GM08714 (cell line): ENCODE measurements around the gene MTG1.
"Not testable (repeated sequence)": the region's sequence is repeated elsewhere in the genome, so short reads cannot be mapped to it uniquely, and the experiment has no call there.

Experiments used
- H3K4me3 ChIP-seq: fragments of 200-500 bp; sonication (Bioruptor generic); 2 replicates; pipeline ENCODE4 v1.5.1; 2014; ENCODE audit warnings: mild to moderate bottlenecking, low read length, inconsistent platforms
- ZNF274 ChIP-seq: IDR thresholded peaks from 2 replicates; pipeline ENCODE4 v1.6.1; 2012; ENCODE audit warnings: mild to moderate bottlenecking, low read depth, low read length

The MTG1 gene

DNA sequence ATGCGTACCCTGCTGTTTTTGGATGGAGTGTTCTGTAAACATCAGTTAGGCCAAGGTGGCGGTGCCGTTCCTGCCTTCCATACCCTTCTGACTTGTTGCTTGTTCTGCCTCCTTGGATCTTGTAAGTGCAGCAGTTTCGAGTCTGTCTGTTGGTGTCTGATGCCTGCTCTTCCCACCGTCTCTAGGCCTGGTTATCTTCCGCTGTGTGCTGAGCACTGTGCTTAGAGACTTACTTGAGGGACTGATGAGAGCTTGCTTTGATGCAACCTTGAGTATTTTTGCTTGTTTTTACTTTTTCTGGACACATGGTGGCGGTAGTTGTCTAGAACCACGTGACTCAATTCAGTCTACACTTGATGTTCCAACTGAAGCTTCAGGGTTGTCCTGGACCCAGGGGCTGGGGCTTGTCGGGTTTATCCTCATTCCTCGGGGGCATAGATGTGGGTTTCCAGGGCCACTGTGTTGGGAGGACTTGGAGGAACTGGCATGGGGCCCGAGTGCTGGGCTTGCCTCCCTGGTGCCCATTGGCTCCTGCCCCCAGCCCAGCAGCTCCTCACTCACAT is 44.8 kb downstream of the MTG1 start:
- H3K4me3 ChIP-seq, result no peak overlapping the region
- TF ChIP-seq ZNF274, result no peak

GRCh38 chr10:133439517-133440461 is 45.8 kb downstream of the MTG1 start:
- TF ChIP-seq ZNF274, result no peak
- H3K4me3 ChIP-seq, result no peak overlapping the region

DNA sequence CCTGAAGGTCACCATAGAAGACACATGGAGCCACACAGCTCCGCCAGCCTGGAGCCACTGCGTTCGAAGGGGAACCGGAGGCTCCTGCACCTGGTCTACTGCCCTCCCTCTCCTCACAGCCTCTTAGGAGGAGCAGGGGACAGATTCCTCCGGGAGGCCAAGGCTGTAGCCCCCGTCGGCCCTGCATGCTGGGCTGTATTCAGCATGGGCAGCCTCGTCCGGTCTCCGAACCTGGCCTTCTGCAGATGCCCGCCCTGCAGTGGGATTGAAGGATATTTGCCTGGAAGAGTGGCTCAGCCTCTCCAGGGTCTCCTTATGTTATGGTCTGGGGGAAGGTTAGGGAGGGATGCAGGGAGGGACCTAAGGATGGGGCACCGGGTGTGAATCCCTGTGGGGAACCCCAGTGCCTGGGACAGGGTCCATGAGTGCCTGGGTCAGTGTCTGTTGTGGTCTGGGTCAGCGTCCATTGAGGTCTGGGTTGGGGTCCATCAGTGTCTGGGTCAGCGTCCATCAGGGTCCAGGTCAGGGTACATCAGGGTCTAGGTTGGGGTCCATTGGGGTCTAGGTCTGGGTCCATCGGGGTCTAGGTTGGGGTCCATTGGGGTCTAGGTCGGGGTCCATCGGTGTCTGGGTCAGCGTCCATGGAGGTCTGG is 46.8 kb downstream of the MTG1 start:
- no peak for TF ChIP-seq ZNF274
- no peak overlapping the region for H3K4me3 ChIP-seq

DNA sequence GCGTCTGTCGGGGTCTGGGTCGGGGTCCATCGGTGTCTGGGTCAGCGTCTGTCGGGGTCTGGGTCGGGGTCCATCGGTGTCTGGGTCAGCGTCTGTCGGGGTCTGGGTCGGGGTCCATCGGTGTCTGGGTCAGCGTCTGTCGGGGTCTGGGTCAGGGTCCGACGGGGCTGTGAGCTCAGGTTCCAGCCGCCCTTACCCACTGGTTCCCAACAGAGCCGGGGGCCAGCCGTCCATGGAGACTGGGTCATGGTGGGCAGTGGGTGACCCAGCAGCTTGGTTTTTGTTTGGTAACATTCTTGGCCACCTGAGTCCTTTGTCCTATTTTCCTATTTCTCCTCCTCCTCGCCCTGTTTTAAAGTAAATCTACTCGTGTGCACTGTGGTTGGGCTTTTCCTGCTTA is 47.4 kb downstream of the MTG1 start:
- not testable (repeated sequence) for H3K4me3 ChIP-seq

DNA sequence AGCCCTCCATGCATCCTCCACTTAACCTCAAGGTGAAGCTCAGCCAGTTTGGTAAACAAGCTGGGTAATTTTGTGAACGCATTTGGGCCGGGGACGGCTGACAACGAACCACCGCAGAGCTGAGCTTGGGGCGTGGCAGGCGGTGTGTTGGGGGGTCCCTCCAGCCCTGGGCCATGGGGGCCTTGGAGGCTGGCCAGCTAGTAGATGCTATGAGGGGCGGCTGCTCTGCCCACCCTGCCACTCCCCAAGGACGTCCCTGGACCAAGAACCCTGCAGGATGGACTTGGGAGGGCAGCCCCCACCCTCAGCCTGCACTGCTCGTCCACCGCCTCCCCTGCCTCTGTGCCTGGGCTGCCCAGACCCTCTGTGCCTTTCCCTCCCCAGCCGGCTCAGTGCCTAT is 47.8 kb downstream of the MTG1 start:
- no peak overlapping the region for H3K4me3 ChIP-seq
- TF ChIP-seq ZNF274, result no peak

- no peak for TF ChIP-seq ZNF274
- H3K4me3 ChIP-seq, result no peak overlapping the region
Observed at GRCh38 chr10:133442191-133442966, 48.4 kb downstream of the MTG1 start.

GRCh38 chr10:133442967-133443924 is 49.3 kb downstream of the MTG1 start:
- TF ChIP-seq ZNF274, result no peak
- H3K4me3 ChIP-seq, result no peak overlapping the region

- TF ChIP-seq ZNF274, result no peak
- no peak overlapping the region for H3K4me3 ChIP-seq
Observed at GRCh38 chr10:133444342-133445267, 50.6 kb downstream of the MTG1 start.

GRCh38 chr10:133445268-133445732 is 51.3 kb downstream of the MTG1 start:
- TF ChIP-seq ZNF274, result no peak
- no peak overlapping the region for H3K4me3 ChIP-seq

DNA sequence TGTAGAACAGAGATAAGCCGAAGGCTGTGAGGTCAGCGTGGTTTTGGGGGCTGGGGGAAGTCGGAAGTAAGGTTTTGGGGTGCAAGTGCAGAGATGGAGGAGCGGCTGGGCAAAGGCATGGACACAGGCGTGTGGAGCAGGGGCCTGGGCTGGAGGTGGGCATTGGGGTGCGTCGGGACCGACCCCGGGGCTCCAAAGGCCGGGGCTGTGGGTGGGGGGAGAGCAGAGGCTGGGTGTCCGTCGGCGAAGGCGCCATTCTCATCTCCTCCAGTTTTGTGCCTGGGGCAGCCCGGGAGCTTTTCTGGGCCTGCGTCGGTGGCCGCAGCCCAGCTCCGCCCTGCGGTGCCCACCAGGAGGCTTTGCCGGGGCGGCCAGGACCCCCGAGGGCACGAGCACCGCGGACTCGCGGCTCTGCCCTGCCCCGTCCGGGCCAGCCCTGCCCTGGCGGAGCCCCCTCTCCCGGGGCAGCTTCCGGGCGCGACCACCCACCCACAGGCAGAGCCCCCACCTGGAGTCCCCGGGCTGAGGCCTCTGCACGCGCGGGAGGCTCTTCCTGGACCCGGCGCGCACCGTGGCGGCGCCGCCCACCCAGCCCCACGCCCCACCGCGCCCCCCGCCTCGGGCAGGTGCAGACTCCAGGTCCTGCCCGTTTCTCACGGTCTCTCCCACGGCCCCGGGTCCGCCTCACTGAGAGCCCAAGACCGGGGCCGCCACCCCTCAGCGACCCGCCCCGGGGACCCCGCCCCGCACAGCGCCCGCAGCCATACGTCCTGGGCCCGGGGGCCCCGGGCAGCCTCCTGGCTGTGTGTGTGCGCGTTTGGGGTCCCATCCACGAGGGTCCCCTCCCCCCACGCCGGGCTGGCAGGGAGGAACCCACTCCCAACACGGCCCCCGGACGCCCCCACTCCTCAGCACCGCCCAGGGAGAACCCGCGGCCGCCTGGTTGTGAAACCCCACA is 52.1 kb downstream of the MTG1 start:
- no peak for TF ChIP-seq ZNF274
- H3K4me3 ChIP-seq, result no peak overlapping the region

DNA sequence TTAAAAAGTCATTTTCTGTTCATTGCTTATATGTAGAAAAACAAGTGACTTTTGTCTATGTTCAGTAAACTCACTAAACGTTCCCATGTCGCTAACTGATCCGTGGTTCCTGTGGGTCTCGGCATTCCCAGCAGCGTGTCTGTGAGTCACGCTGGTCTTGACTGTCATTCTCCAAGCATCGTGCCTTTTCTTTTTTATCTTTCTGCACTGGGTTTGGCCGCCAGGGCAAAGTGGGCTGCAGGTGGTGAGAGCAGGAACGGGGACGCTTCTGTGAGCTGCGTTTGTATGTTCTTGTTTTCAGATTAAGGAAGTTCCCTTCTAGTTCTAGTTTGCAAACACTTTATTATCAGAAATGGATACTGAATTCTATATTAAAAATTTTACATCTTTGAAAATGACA is 53.0 kb downstream of the MTG1 start:
- TF ChIP-seq ZNF274, result no peak
- H3K4me3 ChIP-seq, result no peak overlapping the region

DNA sequence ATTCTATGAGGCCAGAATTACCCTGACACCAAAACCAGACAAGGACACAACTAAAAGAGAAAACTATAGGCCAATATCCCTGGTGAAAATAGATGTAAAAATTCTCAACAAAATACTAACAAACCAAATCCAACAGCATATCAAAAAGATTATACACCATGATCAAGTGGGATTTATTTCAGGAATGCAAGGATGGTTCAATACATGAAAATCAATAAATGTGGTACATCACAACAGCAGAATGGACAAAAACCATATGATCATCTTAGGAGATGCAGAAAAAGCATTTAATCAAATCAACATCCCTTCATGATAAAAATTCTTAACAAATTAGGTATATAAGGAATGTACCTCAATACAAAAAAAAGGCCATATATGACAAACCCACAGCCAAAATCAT is 54.2 kb downstream of the MTG1 start:
- TF ChIP-seq ZNF274, result no peak
- H3K4me3 ChIP-seq, result no peak overlapping the region
